HTR-8/SVneo (cell line): ENCODE results near the gene PAK5.

Experiments used
- DNase-seq: peaks from one replicate; pipeline ENCODE4 v3.0.0; 2011; ENCODE audit warnings: low spot score, mixed read lengths; ENCODE audit not compliant: insufficient read length
- FAIRE-seq: peaks from 2 replicates; lab custom pipeline; 2011; peaks lifted over from hg19 to GRCh38; lab: Jason Lieb, UNC

PAK5 gene

DNA sequence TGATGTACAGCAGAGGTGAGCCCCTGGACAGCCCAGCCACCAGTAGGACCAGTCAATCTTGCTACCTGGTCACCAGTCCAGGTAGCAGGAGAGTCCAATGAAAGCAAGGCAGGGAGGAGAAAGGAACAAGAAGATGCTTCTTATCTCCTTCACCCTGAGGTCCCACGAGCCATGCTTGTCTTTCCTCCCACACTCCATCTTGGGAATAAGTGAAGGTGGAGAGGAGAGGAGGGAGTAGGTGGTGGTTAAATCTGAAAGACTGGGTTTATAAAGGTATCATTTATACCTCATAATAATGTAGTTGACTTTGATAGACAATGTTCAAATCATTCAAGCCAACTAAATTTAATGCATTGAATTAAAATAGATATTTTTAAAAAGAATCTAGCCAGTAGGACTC, 288.6 kb downstream of the PAK5 start:
- DNase-seq (no peak), FAIRE-seq (no peak)

- FAIRE-seq (no peak), DNase-seq (no peak)
Observed at GRCh38 chr20:9543214-9543613, 295.7 kb downstream of the PAK5 start.

- no peak for DNase-seq
Observed at GRCh38 chr20:9535449-9535848, 303.4 kb downstream of the PAK5 start.

GRCh38 chr20:9534025-9534424, 304.9 kb downstream of the PAK5 start:
- DNase-seq: no peak
- FAIRE-seq: no peak

More at GRCh38 chr20:9535449-9535848, 303.4 kb downstream of the PAK5 start:
- no peak for FAIRE-seq

- DNase-seq (no peak), FAIRE-seq (no peak)
Observed at GRCh38 chr20:9532069-9532838, 306.6 kb downstream of the PAK5 start.

- FAIRE-seq: no peak
Observed at GRCh38 chr20:9531581-9531980, 307.3 kb downstream of the PAK5 start.

GRCh38 chr20:9523636-9524035, 315.2 kb downstream of the PAK5 start:
- FAIRE-seq (no peak), DNase-seq (no peak)

More at GRCh38 chr20:9531581-9531980, 307.3 kb downstream of the PAK5 start:
- DNase-seq: no peak

- no peak for FAIRE-seq
- no peak for DNase-seq
Observed at GRCh38 chr20:9520086-9520485, 318.8 kb downstream of the PAK5 start.

- no peak for DNase-seq
- FAIRE-seq: no peak
Observed at GRCh38 chr20:9518576-9519175, 320.2 kb downstream of the PAK5 start.

DNA sequence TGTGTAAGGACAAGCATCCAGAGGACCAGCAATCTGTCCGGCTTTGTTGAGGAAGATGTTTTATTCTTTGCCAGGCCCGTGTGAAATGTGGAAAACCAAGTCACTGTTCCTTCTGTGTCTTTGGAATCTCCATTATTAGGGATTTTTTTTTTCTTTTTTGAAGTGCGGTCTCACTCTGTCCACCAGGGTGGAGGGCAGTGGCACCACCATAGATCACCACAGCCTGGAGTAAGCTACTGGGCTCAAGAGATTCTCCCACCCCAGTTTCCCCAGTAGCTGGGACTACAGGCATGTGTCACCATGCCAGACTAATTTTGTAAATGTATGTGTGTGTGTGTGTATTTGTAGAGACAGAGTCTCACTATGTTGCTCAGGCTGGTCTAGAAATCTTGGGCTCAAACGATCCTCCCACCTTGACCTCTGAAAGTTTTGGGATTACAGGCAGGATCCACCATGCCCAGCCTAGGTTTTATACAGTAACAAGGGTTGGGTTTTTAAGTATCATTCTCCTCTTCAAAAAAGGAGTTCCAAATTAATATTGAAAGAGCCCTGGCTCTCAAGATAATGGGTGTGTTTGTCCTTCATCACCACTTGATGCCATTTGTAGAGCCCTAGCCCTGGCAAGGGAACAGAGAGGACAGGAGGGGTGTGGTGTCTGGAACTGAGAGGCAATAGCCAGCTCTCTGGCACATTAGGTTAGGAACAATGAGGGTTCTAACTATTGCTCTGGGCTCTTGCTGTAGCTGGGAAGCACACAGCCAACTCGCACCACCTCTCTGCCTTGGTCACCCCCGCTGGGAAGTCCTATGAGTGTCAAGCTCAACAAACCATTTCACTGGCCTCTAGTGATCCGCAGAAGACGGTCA, 321.3 kb downstream of the PAK5 start:
- DNase-seq: no peak
- FAIRE-seq: no peak

- FAIRE-seq (no peak), DNase-seq (no peak)
Observed at GRCh38 chr20:9516234-9516871, 322.5 kb downstream of the PAK5 start.

DNA sequence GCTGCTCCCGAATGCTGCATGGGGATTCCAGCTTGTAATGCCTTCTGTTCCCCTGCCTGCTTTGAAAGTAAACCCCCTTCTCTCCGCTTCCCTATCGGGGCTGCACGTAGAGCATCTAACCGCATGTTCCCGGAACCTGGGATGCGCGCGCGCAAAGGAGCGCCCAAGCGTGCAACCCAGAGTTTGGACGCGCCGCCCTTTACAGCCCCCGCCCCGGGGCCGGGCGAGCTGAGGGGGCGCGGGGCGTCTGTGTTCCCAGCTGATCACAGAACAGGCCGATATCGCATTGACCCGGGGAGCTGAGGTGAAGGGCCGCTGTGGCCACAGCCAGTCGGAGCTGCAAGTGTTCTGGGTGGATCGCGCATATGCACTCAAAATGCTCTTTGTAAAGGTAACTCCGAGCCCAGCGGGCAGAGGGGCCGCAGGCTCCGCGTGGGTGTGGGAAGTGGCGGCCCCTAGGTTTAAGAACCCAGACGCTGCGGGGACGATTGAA, 323.1 kb downstream of the PAK5 start:
- FAIRE-seq: no peak

DNA sequence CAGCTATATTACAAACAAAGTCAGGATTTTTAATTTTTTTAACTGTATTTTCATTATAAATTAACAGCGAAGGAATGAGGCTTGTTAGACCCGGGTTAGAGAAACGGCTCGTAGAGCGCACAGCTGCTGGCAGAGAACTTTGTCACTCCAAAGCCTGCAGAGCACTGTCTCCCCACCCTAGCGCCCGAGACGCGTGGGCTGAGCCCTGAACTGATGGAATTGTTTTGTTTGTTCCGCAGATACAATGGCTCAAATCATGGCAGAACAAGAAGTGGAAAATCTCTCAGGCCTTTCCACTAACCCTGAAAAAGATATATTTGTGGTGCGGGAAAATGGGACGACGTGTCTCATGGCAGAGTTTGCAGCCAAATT, 323.7 kb downstream of the PAK5 start:
- no peak for DNase-seq
- FAIRE-seq: no peak

More for the DNA sequence above, 323.1 kb downstream of the PAK5 start:
- DNase-seq: no peak

- no peak for DNase-seq
- FAIRE-seq: no peak
Observed at GRCh38 chr20:9514461-9515213, 324.2 kb downstream of the PAK5 start, which contains the start of gene LAMP5. Gene LAMP5 (plus strand): TSS chr20:9514590. CDS start chr20:9514853, 263 bp downstream.

DNA sequence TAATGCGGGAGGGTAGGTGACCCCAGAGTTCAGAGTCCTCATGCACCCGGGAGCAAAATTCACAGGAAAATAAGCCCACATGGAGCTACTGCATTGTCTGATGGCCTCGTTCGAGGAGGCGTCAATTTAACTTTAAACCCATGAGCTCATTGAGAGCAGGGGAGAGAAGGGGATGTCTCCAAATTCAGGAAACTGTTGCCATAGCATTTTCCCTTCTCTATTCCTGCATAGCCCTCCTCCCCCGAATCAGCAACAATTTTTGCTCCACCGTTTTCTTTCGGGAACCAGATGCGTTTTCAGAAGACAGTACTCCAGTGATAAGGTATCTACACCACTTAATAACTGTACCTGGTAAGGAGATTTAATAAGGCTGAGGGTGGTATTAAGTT, 324.8 kb downstream of the PAK5 start:
- no peak for DNase-seq
- FAIRE-seq: no peak

DNA sequence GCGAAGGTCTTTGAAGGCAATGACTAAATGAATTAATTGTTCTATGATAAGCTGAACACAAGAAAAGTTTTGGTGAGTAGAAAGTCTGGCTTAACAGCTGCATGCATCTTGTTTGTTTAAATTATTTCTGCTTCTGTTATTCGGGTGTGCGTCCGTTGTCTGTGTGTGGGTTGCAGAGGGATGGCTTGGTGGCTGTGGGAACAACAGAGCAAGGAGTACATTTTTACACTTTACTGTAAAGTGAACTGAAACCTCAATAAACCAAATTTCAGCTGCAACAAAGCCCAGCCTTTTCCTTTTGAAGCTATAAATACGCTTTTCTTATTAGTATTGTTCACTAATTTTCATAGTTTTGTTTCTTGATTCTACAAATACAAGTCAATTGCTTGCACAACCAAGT, 328.0 kb downstream of the PAK5 start:
- no peak for DNase-seq
- FAIRE-seq: no peak

DNA sequence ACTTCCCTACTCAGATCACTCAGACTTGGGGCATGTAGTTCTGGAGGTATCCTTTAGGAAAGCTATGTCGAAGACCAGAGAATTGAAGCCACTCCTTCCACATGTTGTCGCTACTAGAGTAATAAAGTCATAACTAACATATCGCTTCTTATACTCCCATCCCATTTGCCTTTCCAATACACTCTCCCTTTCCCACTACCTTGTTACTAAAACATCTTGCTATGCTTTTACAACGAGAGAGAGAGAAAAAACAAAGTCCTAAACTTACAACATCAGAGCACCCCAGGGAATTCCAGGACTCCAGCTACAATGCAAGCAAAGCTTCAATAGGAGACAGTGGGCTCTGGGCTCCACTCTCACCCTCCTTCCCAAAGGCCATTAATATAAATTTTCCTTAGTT, 329.6 kb downstream of the PAK5 start:
- DNase-seq (no peak), FAIRE-seq (no peak)

DNA sequence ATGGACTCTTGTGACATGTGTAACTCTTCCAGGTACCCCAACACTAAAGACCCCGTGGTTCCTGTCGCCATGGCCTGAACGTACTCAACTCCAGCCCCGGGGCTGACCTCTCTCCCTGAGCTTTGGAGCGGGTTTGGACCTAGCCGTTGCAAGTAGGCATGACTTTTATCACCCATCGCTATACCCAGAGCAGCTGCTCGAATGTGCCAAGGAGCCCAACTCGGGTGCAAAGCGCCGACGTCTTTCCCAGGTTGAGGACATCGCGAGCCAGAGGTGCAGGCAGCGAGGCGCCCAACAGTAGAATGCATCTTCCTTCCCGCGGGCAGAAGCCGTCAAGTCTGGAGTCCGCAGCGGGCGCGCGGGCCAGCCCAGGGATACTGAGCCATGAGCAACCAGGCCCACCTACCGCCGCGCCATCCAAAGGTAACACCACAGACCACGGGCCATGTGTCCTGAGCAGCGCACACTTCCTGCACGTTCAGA, 330.1 kb downstream of the PAK5 start:
- FAIRE-seq (no peak), DNase-seq (no peak)

- FAIRE-seq (no peak), DNase-seq (no peak)
Observed at GRCh38 chr20:9508240-9508661, 330.6 kb downstream of the PAK5 start.
